GM19328 (cell line): Measurements from ENCODE around the gene FAM24A.

Source experiments
- ATAC-seq: cut with Tn5 transposase; IDR thresholded peaks from one replicate; pipeline ENCODE4 v1.9.1; 2021; ENCODE audit warnings: mild to moderate bottlenecking, moderate library complexity; ENCODE audit not compliant: unreplicated experiment

FAM24A gene

GRCh38 chr10:122930140-122930539 lies 19.7 kb downstream of the FAM24A start:
- ATAC-seq, result no peak

GRCh38 chr10:122931088-122931906 lies 20.9 kb downstream of the FAM24A start:
- no peak for ATAC-seq

- no peak for ATAC-seq
These were observed 28.9 kb downstream of the FAM24A start for GRCh38 chr10:122939133-122939855.

GRCh38 chr10:122939856-122940543 lies 29.6 kb downstream of the FAM24A start:
- no peak for ATAC-seq

GRCh38 chr10:122949296-122949695 lies 38.9 kb downstream of the FAM24A start:
- ATAC-seq, result no peak

- ATAC-seq, result peak; percentile 99
These were observed 43.7 kb downstream of the FAM24A start, which contains the start of gene C10orf88 for GRCh38 chr10:122953902-122954730. Gene C10orf88, minus strand, starts transcription at chr10:122954227. Its CDS starts 49 bp downstream, at chr10:122954178.

GRCh38 chr10:122954731-122955050 lies 44.3 kb downstream of the FAM24A start:
- ATAC-seq, result no peak

GRCh38 chr10:122955892-122956291 lies 45.5 kb downstream of the FAM24A start:
- ATAC-seq, result no peak

GRCh38 chr10:122957474-122957873 lies 47.1 kb downstream of the FAM24A start:
- ATAC-seq, result no peak

GRCh38 chr10:122962405-122962804 lies 52.0 kb downstream of the FAM24A start:
- ATAC-seq, result no peak
